Stimulated activated CD4-positive, alpha-beta T cell treated with anti-CD3 and anti-CD28 coated beads, TNF-alpha, amount 100 ng/mL, for 4 hours (primary cell): ENCODE results near the gene ZMYND12.

Experiments
- DNase-seq, 3 experiments: peaks; one replicate each; pipeline ENCODE4 v3.0.0-alpha.2; 2020; ENCODE audit warnings: low read depth in 3 of 3

Gene ZMYND12

DNA sequence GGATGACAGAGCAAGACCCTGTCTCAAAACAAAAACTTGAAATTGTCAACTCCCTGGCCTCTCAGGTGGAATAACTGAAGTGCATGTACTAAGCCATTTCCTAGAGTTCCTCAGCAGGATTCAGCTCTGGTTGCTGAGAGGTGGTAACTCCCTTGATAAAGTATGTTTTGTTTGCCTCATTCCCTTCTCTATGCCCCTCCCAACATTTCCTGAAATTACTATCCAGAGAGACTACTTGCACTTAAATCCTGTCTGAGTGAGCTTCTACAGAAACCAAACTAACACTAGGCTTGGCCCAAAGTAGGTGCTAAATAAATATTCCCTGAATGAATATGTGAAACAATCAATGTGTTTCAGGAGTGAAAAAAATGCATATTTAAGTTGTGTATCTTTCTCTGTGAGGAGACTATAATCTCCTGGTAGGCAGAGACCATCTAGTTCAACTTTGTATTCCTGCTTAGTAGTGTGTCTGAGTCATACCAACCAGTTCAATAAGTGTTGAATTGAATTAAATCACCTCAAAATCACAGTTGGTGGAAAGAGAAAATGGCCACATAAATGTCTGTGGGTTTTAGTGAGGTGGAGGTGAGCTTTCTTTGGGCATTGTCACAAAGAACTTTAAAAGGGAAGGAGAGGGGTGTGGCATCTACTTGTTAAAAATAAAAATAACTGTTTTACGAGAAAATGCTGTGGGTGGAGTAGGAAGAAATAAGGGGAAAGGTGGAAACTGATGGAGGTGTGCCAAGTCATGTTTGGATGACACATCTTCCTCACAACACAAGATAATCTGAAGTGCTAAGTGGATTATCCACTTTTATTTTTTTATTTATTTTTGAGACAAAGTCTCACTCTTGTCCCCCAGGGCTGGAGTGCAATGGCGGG lies 62.6 kb downstream of the ZMYND12 start:
- DNase-seq: no peak

DNA sequence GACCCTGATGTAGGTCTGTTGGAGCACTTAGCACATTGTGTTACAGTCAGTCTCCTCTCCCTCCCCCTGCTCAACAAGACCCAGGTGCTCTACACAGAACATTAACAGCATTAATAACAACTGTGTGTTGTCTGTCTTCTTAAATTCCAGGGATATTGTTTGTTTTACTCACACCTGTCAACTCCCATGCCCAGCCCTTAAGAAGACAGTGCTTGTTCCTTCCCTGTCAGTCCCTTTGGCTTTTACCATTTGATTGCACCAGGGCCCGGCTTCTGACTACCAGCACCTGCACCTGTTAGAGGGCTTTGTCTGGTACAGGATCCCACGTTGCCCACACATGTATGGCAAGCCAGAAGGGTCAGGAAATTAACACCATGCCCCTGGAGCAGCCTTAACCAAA lies 63.6 kb downstream of the ZMYND12 start:
- DNase-seq: no peak

DNA sequence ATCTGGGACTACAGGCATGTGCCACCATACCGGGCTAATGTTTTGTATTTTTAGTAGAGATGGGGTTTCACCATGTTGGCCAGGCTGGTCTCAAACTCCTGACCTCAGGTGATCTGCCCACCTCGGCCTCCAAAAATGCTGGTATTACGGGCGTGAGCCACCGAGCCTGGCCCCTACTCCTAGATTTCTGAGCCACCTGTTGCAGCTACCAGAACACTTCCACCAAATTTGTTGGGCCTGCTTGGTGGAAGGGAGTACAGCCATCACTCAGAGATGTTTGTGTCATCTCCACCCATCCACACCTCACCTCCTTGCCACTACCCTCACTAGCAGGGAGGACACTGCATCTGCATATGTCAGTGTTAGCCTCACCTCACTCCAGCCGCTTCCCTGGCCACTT lies 69.8 kb downstream of the ZMYND12 start:
- no peak for DNase-seq

DNA sequence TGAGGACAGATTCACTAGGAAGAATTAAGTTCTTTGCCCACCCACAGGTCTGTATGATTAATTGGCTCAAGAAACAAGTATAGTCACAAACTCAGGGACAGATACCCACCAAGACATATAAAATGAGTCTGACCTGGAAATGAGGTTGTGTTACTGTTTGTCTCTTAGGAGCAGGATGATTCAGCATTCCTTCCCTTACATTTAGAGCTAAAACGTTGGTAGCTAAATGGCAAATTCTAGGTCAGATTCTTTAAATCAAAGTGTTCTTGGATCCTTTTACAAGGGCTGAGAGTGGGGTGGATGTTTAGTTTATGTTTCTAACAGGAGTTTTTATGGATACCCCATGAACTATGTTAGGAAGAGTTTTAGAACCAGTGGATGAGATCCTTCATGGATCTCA lies 70.5 kb downstream of the ZMYND12 start:
- no peak for DNase-seq

DNA sequence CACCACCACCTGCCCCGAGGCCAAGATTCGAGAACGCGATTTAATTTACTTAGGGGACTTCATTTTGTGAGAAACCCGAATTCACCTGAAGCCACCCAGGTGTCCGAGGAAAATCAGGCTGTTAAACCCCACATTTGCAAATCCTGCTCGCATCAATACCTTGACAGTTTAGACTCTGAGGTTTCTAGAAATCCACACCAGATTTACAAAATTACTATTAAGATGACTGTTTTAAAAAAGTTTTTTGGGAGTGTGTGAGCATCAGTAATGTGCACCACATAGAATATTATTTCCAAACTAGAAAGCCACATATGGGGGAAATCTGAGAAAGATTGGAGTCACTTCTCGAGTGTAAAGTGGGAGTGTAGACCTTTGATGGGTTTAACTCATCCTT lies 74.5 kb downstream of the ZMYND12 start:
- no peak for DNase-seq

DNA sequence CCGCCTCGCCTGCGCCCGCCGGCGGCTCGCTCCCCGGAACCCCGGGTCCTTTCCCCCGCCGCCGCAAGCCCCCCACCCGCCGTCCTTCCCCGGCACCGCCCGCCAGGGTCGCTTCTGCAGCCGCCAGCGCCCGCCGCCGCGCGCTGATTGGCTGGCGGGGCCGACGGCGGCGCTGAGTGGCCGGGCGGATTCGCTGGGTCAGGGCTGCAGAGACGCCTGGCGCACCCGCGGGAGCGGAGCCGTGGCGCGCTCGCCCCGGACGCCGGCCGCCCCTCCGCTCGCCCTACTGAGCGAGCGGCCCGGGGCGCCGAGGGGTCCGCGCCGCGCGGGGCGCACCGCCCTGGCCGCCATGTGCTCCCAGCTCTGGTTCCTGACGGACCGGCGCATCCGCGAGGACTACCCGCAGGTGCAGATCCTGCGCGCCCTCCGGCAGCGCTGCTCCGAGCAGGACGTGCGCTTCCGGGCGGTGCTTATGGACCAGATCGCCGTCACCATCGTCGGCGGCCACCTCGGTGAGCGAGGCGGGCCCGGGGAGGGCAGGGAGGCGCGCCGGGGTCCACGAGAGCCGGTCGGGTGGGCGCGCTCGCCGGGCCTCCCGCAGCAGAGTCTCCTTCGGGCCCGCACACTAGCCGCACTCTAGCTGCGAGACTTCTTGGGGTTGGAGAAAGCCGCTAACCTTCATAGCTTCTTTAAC lies 75.1 kb downstream of the ZMYND12 start, which contains the start of gene RIMKLA:
TSS of gene RIMKLA (plus strand) at position 207 of the 694 bp plus-strand sequence. CDS start at position 350, 143 bp downstream.
- peak in 1 of 3 experiments; percentile 39 for DNase-seq
